Astrocyte (in vitro differentiated cells and primary cell): Measurements from ENCODE around the gene PRUNE1. TPM values are rescaled to one million over a fixed set of nuclear protein-coding genes. Genes with fewer than 3 reads are reported as not detected.

ENCODE experiments used
- DNase-seq: peaks from one replicate; pipeline ENCODE4 v3.0.0-alpha.2; 2010; ENCODE audit warnings: low read depth
- FAIRE-seq: peaks from 2 replicates; lab custom pipeline; 2011; peaks lifted over from hg19 to GRCh38; lab: Jason Lieb, UNC
- H2AFZ ChIP-seq: 2 replicates; pipeline ENCODE4 v1.6.0; 2012; ENCODE audit warnings: low read depth, low read length, inconsistent platforms
- H3K27ac ChIP-seq: 2 replicates; pipeline ENCODE4 v1.5.1; 2011; ENCODE audit warnings: low read depth, low read length, inconsistent platforms
- H3K27me3 ChIP-seq: 2 replicates; pipeline ENCODE4 v1.6.0; 2011; ENCODE audit warnings: low read length, inconsistent platforms; ENCODE audit not compliant: insufficient read depth
- H3K36me3 ChIP-seq: 2 replicates; pipeline ENCODE4 v1.5.1; 2011; ENCODE audit warnings: low read length, inconsistent platforms; ENCODE audit not compliant: insufficient read depth
- H3K4me1 ChIP-seq: 2 replicates; pipeline ENCODE4 v1.5.1; 2011; ENCODE audit warnings: low read length, inconsistent platforms; ENCODE audit not compliant: insufficient read depth
- H3K4me2 ChIP-seq: 2 replicates; pipeline ENCODE4 v1.6.0; 2012; ENCODE audit warnings: low read length, inconsistent platforms
- H3K4me3 ChIP-seq: 2 replicates; pipeline ENCODE4 v1.5.1; 2011; ENCODE audit warnings: low read depth, mild to moderate bottlenecking, low read length, inconsistent platforms; ENCODE audit not compliant: insufficient read depth
- H3K79me2 ChIP-seq: 2 replicates; pipeline ENCODE4 v1.6.0; 2012; ENCODE audit warnings: mild to moderate bottlenecking, low read length, inconsistent platforms; ENCODE audit not compliant: insufficient read depth
- H3K9ac ChIP-seq: 2 replicates; pipeline ENCODE4 v1.6.0; 2012; ENCODE audit warnings: mild to moderate bottlenecking, low read length, inconsistent platforms
- H3K9me3 ChIP-seq: 2 replicates; pipeline ENCODE4 v1.5.1; 2012; ENCODE audit warnings: low read depth, mild to moderate bottlenecking, low read length, inconsistent platforms; ENCODE audit not compliant: insufficient read depth
- H4K20me1 ChIP-seq: 2 replicates; pipeline ENCODE4 v1.6.0; 2012; ENCODE audit warnings: low read length, inconsistent platforms; ENCODE audit not compliant: insufficient read depth
- H3K27ac Mint-ChIP-seq: one replicate; pipeline ENCODE4 v1.8.0; 2021; ENCODE audit warnings: mild to moderate bottlenecking, mixed read lengths; ENCODE audit not compliant: unreplicated experiment
- H3K27me3 Mint-ChIP-seq: one replicate; pipeline ENCODE4 v1.8.0; 2021; ENCODE audit warnings: low read depth, mixed read lengths; ENCODE audit not compliant: unreplicated experiment
- H3K36me3 Mint-ChIP-seq: one replicate; pipeline ENCODE4 v1.8.0; 2021; ENCODE audit warnings: low read depth, mixed read lengths; ENCODE audit not compliant: unreplicated experiment
- H3K4me1 Mint-ChIP-seq: one replicate; pipeline ENCODE4 v1.8.0; 2021; ENCODE audit warnings: low read depth, mixed read lengths; ENCODE audit not compliant: unreplicated experiment
- H3K4me3 Mint-ChIP-seq: one replicate; pipeline ENCODE4 v1.8.0; 2021; ENCODE audit warnings: mild to moderate bottlenecking, moderate library complexity, mixed read lengths; ENCODE audit not compliant: unreplicated experiment
- H3K9me3 Mint-ChIP-seq: one replicate; pipeline ENCODE4 v1.8.0; 2021; ENCODE audit warnings: mild to moderate bottlenecking, mixed read lengths; ENCODE audit not compliant: unreplicated experiment
- CTCF ChIP-seq: IDR thresholded peaks from 2 replicates; pipeline ENCODE4 v1.5.1; 2011; ENCODE audit warnings: low read depth, mild to moderate bottlenecking, inconsistent platforms, low read length, moderate library complexity; ENCODE audit not compliant: insufficient read depth
- EZH2 ChIP-seq: IDR thresholded peaks from 2 replicates; pipeline ENCODE4 v1.6.1; 2012; ENCODE audit warnings: mild to moderate bottlenecking, low read length, inconsistent platforms; ENCODE audit not compliant: insufficient read depth
- total RNA-seq: library from RNA; stranded (reverse); gene quantifications from 2 replicates; pipeline ENCODE4 v1.2.1, GENCODE V29; 2021

PRUNE1 gene
- total RNA-seq, 1 donor from 2014 or later, result 14.3 TPM

DNA sequence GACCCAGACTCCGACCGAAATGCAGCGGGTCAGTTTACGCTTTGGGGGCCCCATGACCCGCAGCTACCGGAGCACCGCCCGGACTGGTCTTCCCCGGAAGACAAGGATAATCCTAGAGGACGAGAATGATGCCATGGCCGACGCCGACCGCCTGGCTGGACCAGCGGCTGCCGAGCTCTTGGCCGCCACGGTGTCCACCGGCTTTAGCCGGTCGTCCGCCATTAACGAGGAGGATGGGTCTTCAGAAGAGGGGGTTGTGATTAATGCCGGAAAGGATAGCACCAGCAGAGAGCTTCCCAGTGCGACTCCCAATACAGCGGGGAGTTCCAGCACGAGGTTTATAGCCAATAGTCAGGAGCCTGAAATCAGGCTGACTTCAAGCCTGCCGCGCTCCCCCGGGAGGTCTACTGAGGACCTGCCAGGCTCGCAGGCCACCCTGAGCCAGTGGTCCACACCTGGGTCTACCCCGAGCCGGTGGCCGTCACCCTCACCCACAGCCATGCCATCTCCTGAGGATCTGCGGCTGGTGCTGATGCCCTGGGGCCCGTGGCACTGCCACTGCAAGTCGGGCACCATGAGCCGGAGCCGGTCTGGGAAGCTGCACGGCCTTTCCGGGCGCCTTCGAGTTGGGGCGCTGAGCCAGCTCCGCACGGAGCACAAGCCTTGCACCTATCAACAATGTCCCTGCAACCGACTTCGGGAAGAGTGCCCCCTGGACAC is 39.8 kb downstream of the PRUNE1 start:
- Mint-ChIP-seq H3K9me3 (no peaks in the 10 kb centered on the region), H3K36me3 (peaks cover 8% of the 10 kb centered on the region), H3K27me3 (no peaks in the 10 kb centered on the region), H3K4me3 (peak overlapping the region; percentile 97), H3K27ac (peak overlapping the region; percentile 95), H3K4me1 (peaks cover 2% of the 10 kb centered on the region)
- H3K36me3 ChIP-seq, result peaks cover 20% of the 10 kb centered on the region
- H3K79me2 ChIP-seq, result peaks cover 3% of the 10 kb centered on the region
- peak overlapping the region; percentile 57 for H3K27ac ChIP-seq
- FAIRE-seq (no peak), DNase-seq (peak; percentile 56)
- peak overlapping the region; percentile 83 for H3K9ac ChIP-seq
- peak overlapping the region; percentile 58 for H2AFZ ChIP-seq
- peak overlapping the region; percentile 77 for H3K4me3 ChIP-seq
- TF ChIP-seq CTCF (no peak), EZH2 (no peak)
- H3K9me3 ChIP-seq, result no peaks in the 10 kb centered on the region
- H3K4me2 ChIP-seq, result peak overlapping the region; percentile 95
- peaks cover 31% of the 10 kb centered on the region for H4K20me1 ChIP-seq
- no peaks in the 10 kb centered on the region for H3K27me3 ChIP-seq
- H3K4me1 ChIP-seq, result peaks cover 11% of the 10 kb centered on the region

DNA sequence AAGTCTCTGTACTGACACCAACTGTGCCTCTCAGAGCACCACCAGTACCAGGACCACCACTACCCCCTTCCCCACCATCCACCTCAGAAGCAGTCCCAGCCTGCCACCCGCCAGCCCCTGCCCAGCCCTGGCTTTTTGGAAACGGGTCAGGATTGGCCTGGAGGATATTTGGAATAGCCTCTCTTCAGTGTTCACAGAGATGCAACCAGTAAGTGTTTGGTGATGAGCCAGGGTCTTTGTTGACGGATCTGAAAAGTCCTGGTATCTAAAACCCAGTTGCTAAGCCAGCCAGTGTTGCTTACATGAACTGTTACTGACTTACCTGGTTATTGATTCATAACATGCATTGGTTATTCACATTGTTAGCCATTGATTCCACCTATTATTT is 40.4 kb downstream of the PRUNE1 start:
- peaks cover 11% of the 10 kb centered on the region for H3K4me1 ChIP-seq
- TF ChIP-seq CTCF, result peak; percentile 26
- no peak for TF ChIP-seq EZH2
- peak overlapping the region; percentile 58 for H2AFZ ChIP-seq
- peaks cover 4% of the 10 kb centered on the region for H3K79me2 ChIP-seq
- peak overlapping the region; percentile 77 for H3K4me3 ChIP-seq
- Mint-ChIP-seq H3K36me3 (peaks cover 10% of the 10 kb centered on the region), H3K4me1 (peaks cover 2% of the 10 kb centered on the region), H3K27ac (peak overlapping the region; percentile 95), H3K27me3 (no peaks in the 10 kb centered on the region), H3K9me3 (no peaks in the 10 kb centered on the region), H3K4me3 (peak overlapping the region; percentile 97)
- H3K27me3 ChIP-seq, result no peaks in the 10 kb centered on the region
- peak overlapping the region; percentile 95 for H3K4me2 ChIP-seq
- peak overlapping the region; percentile 83 for H3K9ac ChIP-seq
- no peak for FAIRE-seq
- H3K27ac ChIP-seq, result no peak overlapping the region
- H4K20me1 ChIP-seq, result peaks cover 36% of the 10 kb centered on the region
- peaks cover 25% of the 10 kb centered on the region for H3K36me3 ChIP-seq
- H3K9me3 ChIP-seq, result no peaks in the 10 kb centered on the region
- no peak for DNase-seq

- no peak overlapping the region for H3K27ac ChIP-seq
- no peak for TF ChIP-seq CTCF
- TF ChIP-seq EZH2, result no peak
- H3K4me1 ChIP-seq, result peaks cover 11% of the 10 kb centered on the region
- H3K4me1 Mint-ChIP-seq, result peaks cover 2% of the 10 kb centered on the region
- peaks cover 8% of the 10 kb centered on the region for H3K79me2 ChIP-seq
- peak overlapping the region; percentile 97 for H3K4me3 Mint-ChIP-seq
- H3K9me3 Mint-ChIP-seq, result no peaks in the 10 kb centered on the region
- H3K27me3 ChIP-seq, result no peaks in the 10 kb centered on the region
- H3K4me3 ChIP-seq, result no peak overlapping the region
- FAIRE-seq (no peak), DNase-seq (no peak)
- H4K20me1 ChIP-seq, result peaks cover 44% of the 10 kb centered on the region
- peaks cover 32% of the 10 kb centered on the region for H3K36me3 ChIP-seq
- H3K4me2 ChIP-seq, result no peak overlapping the region
- H3K27ac Mint-ChIP-seq, result no peak overlapping the region
- H3K27me3 Mint-ChIP-seq, result no peaks in the 10 kb centered on the region
- H3K9ac ChIP-seq, result no peak overlapping the region
- H3K36me3 Mint-ChIP-seq, result peaks cover 11% of the 10 kb centered on the region
- H2AFZ ChIP-seq, result no peak overlapping the region
- no peaks in the 10 kb centered on the region for H3K9me3 ChIP-seq
These were observed 41.2 kb downstream of the PRUNE1 start for GRCh38 chr1:151049458-151049857.
